Subcutaneous abdominal adipose tissue (tissue), 5 donors: ENCODE measurements around the gene ID2.

ENCODE experiments used
- H3K27ac ChIP-seq: one replicate; pipeline ENCODE4 v1.7.0; 2013; ENCODE audit warnings: low read depth, mild to moderate bottlenecking, inconsistent platforms, low read length, moderate library complexity
- H3K27me3 ChIP-seq, 5 donors: one replicate each; pipeline ENCODE4 v1.7.0; 2013; ENCODE audit warnings: low read length in 5 of 5, inconsistent platforms in 1 of 5; ENCODE audit not compliant: control insufficient read depth in 5 of 5, insufficient read depth in 4 of 5
- H3K36me3 ChIP-seq, 5 donors: one replicate each; pipeline ENCODE4 v1.7.0; 2013; ENCODE audit warnings: low read length in 5 of 5; ENCODE audit not compliant: control insufficient read depth in 5 of 5, insufficient read depth in 5 of 5
- H3K4me1 ChIP-seq, 5 donors: one replicate each; pipeline ENCODE4 v1.7.0; 2013; ENCODE audit warnings: low read length in 5 of 5, mild to moderate bottlenecking in 3 of 5, moderate library complexity in 1 of 5; ENCODE audit not compliant: control insufficient read depth in 5 of 5, insufficient read depth in 5 of 5
- H3K4me3 ChIP-seq, 5 donors: one replicate each; pipeline ENCODE4 v1.7.0; 2013; ENCODE audit warnings: low read length in 5 of 5, low read depth in 1 of 5
- H3K9ac ChIP-seq, 5 donors: one replicate each; pipeline ENCODE4 v1.7.0; 2013; ENCODE audit warnings: low read length in 5 of 5, mild to moderate bottlenecking in 4 of 5, moderate library complexity in 3 of 5
- H3K9me3 ChIP-seq, 5 donors: one replicate each; pipeline ENCODE4 v1.7.0; 2013; ENCODE audit warnings: low read length in 5 of 5; ENCODE audit not compliant: control insufficient read depth in 5 of 5
- donor health status: healthy.
- donor health status: healthy.
- donor health status: healthy.
- donor health status: healthy.
- donor health status: healthy.

ID2 gene

GRCh38 chr2:8658064-8658862 lies 23.6 kb upstream of the ID2 start:
- Histone ChIP-seq H3K4me3 (no peak overlapping the region), H3K27ac (no peak overlapping the region), H3K27me3 (no peaks in the 10 kb centered on the region), H3K9ac (no peak overlapping the region), H3K9me3 (no peaks in the 10 kb centered on the region), H3K4me1 (peaks cover 2 to 24% (median 11%) of the 10 kb centered on the region in 5 donors), H3K36me3 (no peaks in the 10 kb centered on the region)

- Histone ChIP-seq H3K9ac (no peak overlapping the region), H3K4me3 (no peak overlapping the region), H3K9me3 (no peaks in the 10 kb centered on the region), H3K27ac (no peak overlapping the region), H3K4me1 (peaks cover 2 to 24% (median 11%) of the 10 kb centered on the region in 5 donors), H3K27me3 (no peaks in the 10 kb centered on the region), H3K36me3 (no peaks in the 10 kb centered on the region)
Observed at GRCh38 chr2:8659092-8659734, 22.6 kb upstream of the ID2 start.

GRCh38 chr2:8659735-8660492 lies 21.9 kb upstream of the ID2 start:
- H3K9me3 ChIP-seq, result no peaks in the 10 kb centered on the region
- H3K4me3 ChIP-seq, result no peak overlapping the region
- no peaks in the 10 kb centered on the region for H3K36me3 ChIP-seq
- H3K9ac ChIP-seq, result no peak overlapping the region
- peaks cover 2 to 24% (median 11%) of the 10 kb centered on the region in 5 donors for H3K4me1 ChIP-seq
- no peak overlapping the region for H3K27ac ChIP-seq
- no peaks in the 10 kb centered on the region for H3K27me3 ChIP-seq

- Histone ChIP-seq H3K27me3 (no peaks in the 10 kb centered on the region), H3K9ac (no peak overlapping the region), H3K4me3 (no peak overlapping the region), H3K27ac (no peak overlapping the region), H3K9me3 (no peaks in the 10 kb centered on the region), H3K36me3 (no peaks in the 10 kb centered on the region), H3K4me1 (peaks cover 2 to 24% (median 11%) of the 10 kb centered on the region in 5 donors)
Observed at GRCh38 chr2:8661235-8661634, 20.6 kb upstream of the ID2 start.

DNA sequence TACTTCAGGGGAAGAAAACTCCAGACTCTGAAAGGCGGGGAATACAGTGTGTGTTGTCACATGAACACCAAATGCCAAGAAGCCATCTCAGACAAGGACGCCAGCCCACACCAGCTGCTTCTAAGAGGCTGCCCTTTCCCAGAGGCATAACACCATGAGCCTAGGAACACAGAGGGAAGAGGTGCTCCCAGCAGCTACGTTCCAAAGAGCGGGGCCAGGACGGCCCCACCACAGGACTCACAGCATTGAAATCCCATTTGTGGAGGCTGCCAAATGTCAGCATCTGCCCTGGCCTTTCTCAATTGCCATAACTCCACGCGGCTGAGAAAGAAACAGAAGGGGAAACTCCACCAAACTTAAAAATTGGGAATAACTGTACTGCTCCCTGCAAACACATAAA lies 20.1 kb upstream of the ID2 start:
- no peaks in the 10 kb centered on the region for H3K36me3 ChIP-seq
- no peaks in the 10 kb centered on the region for H3K27me3 ChIP-seq
- H3K9ac ChIP-seq, result no peak overlapping the region
- H3K27ac ChIP-seq, result no peak overlapping the region
- no peak overlapping the region for H3K4me3 ChIP-seq
- peaks cover 2 to 24% (median 11%) of the 10 kb centered on the region in 5 donors for H3K4me1 ChIP-seq
- no peaks in the 10 kb centered on the region for H3K9me3 ChIP-seq

- Histone ChIP-seq H3K27ac (no peak overlapping the region), H3K4me1 (peaks cover 2 to 24% (median 11%) of the 10 kb centered on the region in 5 donors)
Observed at GRCh38 chr2:8662239-8662879, 19.5 kb upstream of the ID2 start.

DNA sequence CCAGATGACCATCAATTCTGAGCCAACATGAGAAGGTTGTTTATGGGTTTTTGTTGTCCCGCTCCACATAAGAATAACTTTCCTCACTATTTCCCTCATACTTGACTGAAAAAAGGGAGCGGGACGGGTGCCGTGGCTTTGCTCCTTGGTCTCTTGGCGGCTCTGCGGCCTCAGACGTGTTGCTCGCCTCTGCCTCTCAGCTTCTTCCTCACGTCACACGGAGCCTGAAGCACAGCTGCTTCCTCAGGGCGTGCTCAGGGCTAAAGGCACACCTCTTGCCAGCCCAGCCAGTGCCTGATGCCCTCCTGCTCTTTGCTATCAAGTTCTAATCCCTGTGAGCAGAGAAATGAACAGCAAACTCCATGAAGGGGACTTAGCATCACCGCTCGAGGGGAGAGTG lies 17.9 kb upstream of the ID2 start:
- Histone ChIP-seq H3K27ac (no peak overlapping the region), H3K4me1 (peaks cover 2 to 26% (median 12%) of the 10 kb centered on the region in 5 donors), H3K27me3 (no peaks in the 10 kb centered on the region), H3K9me3 (no peaks in the 10 kb centered on the region), H3K36me3 (no peaks in the 10 kb centered on the region), H3K4me3 (no peak overlapping the region), H3K9ac (no peak overlapping the region)

More at GRCh38 chr2:8662239-8662879, 19.5 kb upstream of the ID2 start:
- Histone ChIP-seq H3K27me3 (no peaks in the 10 kb centered on the region), H3K9me3 (no peaks in the 10 kb centered on the region), H3K36me3 (no peaks in the 10 kb centered on the region), H3K4me3 (no peak overlapping the region), H3K9ac (no peak overlapping the region)

GRCh38 chr2:8666581-8666980 lies 15.3 kb upstream of the ID2 start:
- Histone ChIP-seq H3K9me3 (no peaks in the 10 kb centered on the region), H3K4me1 (peaks cover 4 to 24% (median 12%) of the 10 kb centered on the region in 5 donors)

GRCh38 chr2:8667896-8668512 lies 13.9 kb upstream of the ID2 start:
- H3K27ac ChIP-seq, result no peak overlapping the region
- H3K36me3 ChIP-seq, result no peaks in the 10 kb centered on the region
- H3K27me3 ChIP-seq, result no peaks in the 10 kb centered on the region
- H3K9me3 ChIP-seq, result no peaks in the 10 kb centered on the region
- H3K4me1 ChIP-seq, result peaks cover 2 to 15% (median 12%) of the 10 kb centered on the region in 5 donors
- H3K4me3 ChIP-seq, result no peak overlapping the region
- no peak overlapping the region for H3K9ac ChIP-seq

More at GRCh38 chr2:8666581-8666980, 15.3 kb upstream of the ID2 start:
- H3K9ac ChIP-seq, result no peak overlapping the region
- no peak overlapping the region for H3K4me3 ChIP-seq
- no peaks in the 10 kb centered on the region for H3K27me3 ChIP-seq
- no peak overlapping the region for H3K27ac ChIP-seq
- no peaks in the 10 kb centered on the region for H3K36me3 ChIP-seq
